Stimulated activated CD8-positive, alpha-beta memory T cell treated with anti-CD3 and anti-CD28 coated beads, Interleukin-15, amount 100 ng/mL, for 1 hour (primary cell): Measurements from ENCODE around the gene CDH13.

Experiments used
- DNase-seq: peaks from one replicate; pipeline ENCODE4 v3.0.0-alpha.2; 2020; ENCODE audit warnings: low read depth

The CDH13 gene

DNA sequence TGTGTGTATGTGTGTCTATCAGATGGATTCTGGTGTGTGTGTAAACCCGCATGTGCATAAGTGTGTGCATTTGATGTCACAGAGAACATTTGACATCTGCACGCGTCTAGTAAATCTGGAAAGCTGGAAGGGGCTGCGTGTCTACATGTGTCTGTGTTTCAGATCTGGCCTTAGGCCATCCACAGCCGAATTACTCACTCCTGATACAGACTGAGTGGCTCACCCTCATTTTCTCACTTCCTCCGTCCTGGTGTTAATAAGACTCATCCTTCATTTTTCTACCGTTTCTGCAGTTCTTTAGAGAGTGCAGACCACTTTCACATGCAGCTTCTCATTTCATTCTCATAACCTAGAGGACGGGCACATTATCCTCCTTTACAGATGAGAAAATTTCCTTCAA lies 491.6 kb downstream of the CDH13 start:
- no peak for DNase-seq

DNA sequence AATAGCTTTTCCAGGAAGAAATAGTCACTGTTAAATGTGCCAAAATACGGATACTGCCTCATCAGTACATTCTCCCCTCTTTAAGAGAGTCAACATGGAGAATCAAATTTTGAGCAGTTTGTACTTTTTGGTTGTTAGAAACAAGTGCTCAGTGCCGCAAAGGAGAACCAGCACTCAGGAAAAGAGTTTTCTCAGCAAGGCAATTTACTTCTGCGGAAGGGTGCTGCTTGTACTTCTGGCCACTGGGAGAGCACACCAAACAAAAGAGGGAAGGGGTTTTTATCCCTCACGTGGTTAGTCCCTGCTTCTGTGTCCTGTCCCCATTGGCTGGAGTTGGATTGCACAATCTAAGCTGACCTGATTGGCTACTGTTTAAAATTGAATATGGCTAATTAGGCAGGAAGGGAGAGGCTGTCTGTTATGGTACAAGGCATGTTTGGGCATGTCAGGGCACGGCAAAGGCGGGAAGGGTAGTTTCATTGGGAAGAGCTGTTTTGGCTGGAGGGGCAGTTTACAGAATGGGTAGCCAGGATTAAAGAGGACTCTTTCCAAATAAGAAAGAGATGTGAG lies 499.3 kb downstream of the CDH13 start:
- no peak for DNase-seq

DNA sequence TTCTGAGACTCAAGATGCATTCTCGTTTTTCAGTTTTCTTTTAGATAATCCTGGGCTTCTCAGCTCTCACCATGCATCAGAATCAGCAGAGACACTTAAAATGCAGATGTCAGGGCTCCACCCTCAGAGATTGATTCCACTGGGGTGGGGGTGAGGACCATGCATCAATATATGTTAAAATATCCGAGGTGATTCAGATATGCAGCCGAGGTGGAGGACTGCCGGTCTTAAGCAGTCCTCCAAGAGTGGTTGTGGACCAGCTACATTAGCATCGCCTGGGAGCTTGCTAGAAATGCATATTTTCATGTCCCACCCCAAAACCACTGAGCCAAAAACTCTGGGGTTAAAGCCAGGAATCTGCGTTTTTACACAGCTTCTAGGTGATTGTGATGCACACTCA lies 501.3 kb downstream of the CDH13 start:
- DNase-seq = no peak

DNA sequence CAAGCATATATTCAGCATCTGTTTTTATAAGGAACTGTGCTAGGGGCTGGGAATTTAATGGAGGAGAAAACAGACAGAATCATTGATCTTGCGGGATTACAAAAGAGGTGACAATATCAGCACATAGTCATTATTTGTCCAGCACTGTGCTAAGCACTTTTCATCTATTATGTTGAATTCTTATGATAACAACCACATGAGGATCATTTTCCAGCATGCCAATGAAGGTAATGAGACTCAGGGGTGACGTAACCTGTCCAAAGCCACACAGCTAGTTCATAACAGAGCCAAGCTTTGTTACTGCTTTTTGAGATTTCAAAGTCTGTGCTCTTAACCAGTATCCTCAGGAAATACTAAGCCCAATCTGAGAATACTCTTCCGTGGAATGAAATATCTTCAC lies 503.3 kb downstream of the CDH13 start:
- DNase-seq = no peak

DNA sequence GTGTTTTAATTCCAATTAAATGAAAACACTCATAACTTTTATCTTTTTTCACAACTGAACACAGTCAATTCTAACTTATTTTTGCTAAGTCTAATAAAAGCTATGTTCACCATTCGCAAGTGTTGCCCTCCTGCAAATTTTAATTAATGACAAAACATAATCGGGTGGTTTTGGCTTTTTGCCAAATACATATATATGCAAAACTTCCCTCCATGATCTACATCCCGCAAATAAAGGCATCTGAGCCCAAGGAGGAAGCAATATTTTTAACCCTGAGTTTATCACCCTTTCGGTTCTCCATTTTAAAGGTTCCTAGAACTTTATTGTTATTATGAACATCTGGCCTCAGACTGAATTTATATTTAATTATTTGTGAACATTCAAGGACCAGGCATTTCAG lies 507.9 kb downstream of the CDH13 start:
- no peak for DNase-seq

DNA sequence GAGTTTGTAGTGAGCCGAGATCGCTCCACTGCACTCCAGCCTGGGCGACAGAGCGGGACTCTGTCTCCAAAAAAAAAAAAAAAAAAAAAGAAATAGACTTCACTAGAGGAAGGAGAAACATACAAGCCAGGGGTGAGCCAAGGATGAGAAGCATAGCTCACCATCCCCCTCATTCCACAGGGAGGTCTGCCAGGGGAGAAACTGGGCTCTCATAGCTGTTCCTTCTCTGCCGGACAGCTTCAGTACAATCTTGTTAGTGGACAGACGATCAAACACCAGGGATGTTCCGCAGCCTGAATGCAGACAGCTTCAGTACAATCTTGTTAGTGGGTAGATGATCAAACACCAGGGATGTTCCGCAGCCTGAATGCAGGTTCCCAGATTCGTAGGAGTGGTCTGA lies 509.6 kb downstream of the CDH13 start:
- no peak for DNase-seq

DNA sequence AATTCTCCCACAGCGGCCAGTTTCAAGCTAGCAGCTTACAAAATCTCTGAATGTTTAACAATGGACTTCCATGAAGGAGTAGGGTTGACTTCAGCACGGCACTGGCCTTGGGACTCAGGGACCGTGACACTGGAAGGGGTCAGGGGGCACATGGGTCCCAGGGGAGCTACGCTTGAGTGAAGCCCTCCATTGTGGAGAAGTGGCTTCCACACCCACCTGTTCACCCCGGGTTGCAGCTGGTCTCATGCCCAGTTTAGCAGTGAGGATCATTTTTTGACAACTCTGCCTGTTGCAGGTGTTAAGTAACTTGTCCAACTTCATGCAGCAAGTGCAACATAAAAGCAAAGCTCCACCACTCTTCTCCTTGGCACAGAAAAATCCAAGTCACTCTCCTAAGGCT lies 510.2 kb downstream of the CDH13 start:
- no peak for DNase-seq

DNA sequence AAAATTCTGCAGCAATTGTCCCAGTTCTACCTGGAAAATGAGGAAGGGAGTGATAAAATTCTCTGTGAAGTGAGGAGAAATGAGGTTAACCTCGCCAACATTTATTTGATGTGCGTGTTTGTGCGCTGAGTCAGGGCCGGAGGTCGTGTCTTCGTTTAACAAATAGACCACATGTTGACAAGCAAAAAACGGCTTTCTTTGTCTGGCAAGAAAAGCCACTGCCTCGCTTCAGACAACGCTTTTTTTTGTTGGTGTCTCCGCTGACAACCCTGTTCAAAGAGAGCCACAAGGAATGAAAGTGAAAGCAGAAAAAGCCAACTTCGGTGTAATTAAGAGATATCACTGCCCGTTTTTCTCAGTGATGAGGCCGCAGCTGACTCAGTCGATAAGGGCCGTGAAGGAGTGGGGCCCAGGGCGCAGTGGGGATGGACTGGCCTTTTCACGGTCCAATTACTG lies 510.6 kb downstream of the CDH13 start:
- DNase-seq = no peak

DNA sequence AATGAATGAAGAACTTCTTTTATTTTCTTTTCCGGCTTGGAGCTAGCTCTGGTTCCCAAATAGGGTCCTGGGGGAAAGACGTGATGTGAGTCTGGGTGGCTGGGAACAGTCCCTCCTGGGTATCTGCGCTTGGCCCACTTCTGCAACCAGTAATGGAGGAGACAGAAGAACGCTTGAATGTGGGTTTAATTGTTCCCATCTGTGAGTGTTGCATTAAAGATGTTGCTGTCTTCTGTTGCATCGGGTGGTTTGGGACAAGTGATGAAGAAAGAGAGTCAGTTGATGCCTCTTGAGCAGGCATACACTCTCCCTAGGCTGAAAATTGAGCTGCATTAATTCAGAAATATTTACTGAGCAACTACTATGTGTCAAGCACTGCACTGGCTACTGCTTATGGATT lies 511.1 kb downstream of the CDH13 start:
- DNase-seq = no peak

DNA sequence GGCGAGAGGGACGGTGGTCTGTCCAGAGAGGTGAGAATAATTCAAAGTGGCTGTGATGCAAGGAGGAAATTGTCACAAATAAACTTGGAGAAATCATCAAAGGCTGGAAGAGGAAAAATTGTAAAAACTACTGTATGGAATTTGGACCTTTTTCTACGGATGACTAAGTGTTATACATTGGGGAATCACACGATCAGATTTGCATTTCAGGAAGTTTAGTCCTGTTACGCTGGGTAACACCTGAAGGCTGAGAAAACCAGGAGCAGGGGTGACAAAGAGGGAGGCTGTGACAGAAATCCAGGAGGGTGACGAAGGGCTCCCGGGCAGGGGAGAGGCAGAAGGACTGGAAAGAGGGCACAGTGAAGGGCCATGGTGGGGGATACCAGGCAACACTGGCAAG lies 511.7 kb downstream of the CDH13 start:
- DNase-seq = no peak

DNA sequence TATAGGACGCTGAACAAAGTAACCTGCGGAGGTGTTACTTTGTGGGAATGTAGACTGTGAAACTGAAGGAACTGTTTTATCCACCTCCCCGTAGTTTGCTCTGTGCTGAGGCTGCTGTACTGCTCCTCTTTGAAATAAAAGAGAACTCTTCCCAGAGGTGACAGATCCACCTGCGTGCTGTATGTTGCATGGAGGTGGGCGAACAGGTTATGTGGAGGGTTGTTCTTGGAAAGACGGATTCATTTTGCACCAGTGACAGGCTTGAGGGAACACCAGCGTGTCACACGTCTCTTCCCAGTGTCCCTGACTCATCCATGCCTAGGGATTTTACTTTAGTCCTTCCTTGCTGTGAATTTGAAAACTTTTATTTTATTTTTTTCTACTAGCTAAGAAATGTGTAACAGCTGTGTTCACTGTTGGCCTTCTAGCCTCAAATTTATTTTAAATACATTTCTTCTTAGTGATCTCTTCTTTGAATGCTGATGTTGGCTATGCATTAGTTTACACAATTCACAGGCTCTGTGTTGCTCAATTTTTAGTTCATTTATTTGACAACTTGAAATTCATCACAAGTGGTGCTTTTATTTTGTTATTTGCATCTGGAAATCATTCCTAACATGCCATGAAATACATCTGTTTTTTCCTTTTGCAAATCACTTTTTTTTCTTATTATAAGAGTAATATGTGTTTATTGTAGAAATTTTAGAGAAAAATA lies 512.4 kb downstream of the CDH13 start:
- DNase-seq = no peak

DNA sequence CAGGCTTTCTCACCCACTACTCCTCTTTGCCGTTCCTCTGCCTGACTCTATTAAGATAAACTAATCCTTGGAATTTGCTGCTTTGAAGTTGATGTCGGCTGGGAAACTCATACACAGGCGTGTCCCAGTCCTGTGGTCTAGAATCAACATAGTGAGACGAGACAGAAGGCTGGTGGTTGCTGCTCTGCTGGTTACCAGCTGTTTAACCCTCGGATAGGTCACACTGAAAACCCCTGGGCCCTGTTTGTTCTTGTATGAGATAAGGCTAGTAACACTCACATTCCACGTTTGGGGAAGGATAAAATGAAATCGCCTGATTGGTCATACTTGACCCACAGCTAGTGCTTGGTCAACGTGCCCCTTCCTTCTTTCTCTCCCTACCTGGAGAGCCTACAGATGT lies 517.0 kb downstream of the CDH13 start:
- DNase-seq = no peak

DNA sequence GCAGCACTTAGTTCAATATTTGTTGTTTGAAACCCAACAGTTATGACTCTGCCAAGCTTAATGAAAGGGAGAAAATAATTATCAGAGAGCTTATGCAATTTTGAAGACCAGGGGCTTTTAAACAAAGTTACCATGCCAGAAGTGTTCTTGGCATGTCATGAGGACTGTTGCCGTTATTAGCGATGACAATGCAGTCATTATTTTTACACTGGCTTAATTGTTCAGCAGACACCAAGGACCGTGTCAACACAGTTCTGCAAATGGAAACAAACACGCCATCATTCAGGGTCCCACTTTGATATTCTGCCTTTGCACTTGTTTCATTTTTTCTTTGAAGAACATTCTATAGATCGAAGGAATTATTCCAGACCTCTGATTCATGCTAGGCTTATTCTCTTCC lies 518.5 kb downstream of the CDH13 start:
- no peak for DNase-seq

DNA sequence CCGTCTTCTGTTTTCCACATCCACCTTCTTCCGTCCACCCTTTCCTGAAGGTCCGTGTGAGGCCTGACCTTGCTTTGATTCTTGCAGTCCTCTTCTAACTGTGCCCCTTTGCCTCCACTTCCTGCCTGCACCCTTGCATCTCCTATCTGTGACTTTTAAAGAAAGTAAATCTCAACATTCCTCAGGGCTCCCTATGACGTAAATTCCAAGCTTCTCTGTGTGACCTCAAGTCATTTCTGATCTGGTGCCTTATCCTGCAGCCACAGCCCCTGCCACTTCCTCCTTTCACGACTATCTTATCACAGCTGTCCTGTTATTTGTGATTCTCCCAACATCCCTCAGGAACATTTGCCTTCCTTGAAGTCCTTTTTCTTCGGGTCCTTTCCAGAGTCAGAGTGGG lies 520.5 kb downstream of the CDH13 start:
- no peak for DNase-seq

DNA sequence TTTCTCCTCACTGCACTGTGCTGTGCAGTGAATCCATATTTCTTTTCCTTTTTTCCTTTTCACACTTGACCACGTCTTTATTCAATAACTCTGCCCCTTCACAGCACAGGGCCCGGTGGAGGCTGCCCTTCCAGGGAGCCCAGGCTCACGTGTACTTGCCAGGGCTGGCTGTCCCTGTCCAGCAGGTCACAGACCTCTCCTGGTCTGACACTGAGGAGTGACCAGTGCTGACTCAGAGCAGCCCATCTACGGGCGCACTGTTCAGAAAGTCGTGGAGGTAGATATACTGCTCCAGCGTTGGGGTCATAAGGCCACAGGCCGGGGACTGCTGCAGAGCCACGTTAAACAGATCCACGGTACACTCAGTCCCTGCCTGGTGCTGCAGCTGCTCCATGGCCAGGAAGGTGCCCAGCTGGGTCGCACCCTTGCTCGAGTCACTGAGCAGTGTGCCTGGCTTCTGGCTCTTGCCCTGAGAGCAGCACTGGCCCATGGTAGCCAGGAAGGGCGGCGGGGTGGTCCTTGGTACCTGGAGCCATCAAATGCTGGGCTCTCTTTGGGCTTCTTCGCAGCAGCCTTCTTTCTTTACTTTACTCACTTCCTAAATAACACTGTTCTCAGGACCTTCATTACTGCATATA lies 531.7 kb downstream of the CDH13 start:
- DNase-seq = no peak

DNA sequence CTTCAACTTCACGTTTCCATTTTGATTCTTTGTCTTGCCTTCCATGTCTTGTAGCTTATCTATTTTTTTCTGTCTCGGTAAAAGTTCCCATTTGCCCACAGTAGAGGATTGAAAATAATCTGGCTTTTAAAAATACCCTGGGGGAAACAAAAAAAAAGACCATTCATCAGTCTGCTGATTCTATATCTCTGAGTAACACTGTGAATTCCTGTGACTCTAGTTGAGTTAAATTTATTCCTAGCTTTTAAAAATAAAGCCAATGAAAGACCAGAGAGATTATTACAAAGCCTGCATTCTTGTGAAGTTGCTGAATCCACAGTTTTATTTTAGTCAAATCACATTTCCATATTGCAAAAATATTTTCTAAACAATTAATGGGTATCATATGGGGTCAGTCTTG lies 532.3 kb downstream of the CDH13 start:
- no peak for DNase-seq

DNA sequence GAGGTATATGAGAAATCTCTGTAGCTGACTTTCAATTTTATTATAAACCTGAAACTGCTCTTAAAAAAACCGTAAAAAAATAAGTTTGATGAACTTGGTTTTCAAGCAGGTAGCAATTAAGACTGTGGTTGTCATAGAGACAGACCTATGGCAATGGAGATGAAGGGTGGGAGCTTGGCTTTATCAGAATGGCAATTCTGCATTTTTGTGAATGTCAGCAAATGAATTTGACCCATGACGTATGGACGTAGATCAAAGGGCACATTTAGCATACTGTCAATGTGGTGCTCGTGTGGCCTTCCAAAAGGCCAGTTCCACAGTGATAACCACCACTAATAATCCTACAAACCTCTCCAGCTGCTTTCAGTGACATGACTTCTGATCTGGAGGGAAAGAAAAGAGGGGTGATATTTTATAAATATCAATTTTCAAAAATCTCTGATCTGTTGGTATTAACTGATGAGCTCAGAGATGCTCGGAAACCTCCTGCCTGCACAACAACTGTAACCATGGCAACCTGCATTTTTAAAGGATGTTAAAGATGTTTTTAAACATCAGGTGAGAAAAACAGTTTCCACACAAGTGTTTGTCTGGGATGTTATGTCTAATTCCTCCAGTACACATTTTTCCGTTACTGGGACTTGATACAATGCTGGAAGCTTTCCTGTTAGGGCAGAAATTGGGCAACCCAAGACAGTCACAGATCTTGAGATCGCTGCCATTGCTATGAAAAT lies 533.7 kb downstream of the CDH13 start:
- DNase-seq = no peak

DNA sequence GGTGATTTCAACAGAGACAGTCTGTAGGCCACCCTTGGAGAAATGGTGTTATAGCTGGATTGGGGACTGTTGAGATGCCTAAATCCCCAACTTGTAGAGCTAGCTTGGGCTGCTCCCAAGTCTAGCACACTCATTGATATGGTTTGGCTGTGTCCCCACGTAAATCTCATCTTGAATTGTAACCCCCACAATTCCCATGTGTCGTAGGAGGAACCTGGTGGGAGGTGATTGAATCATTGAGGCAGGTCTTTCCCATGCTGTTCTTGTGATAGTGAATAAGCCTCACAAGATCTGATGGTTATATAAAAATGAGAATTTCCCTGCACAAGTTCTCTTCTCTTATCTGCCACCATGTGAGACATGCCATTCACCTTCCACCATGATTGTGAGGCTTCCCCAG lies 536.0 kb downstream of the CDH13 start:
- no peak for DNase-seq

DNA sequence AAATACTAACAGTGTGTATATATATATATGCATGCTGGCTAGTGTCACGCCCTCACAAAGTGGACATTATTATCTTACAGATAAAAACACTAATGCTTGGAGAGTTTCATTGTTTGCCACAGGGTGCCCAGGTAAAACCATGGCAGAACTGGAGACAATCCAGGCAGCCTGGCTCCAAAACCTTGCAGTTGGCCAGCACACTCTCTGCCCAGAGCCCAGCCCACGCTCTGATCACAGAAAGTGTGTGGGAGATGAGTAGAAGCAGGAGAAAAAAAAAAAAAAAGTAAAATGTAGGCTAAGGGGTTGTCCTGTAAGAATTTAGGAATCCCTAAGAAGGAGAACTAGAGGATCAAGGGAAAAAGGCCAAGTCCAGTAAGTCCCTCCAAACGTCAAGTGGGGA lies 538.0 kb downstream of the CDH13 start:
- DNase-seq = no peak

DNA sequence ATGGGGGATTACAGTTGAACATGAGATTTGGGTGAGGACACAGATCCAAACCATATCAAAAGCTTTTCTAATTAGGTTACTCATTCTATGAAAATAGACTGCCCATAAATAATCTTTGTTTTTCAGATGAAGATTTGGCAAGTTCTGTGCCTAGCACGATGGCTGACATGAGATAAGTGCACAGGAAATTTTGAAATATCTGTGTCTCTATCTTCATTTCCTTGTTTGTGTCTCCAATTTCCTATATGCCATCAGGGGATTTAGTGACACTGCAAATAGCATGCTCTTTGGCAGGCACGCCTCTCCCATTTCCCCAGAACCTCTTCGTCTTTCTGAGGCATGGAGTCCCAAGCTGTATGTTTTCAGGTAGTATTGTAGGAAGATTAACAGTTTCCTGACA lies 544.6 kb downstream of the CDH13 start:
- no peak for DNase-seq

DNA sequence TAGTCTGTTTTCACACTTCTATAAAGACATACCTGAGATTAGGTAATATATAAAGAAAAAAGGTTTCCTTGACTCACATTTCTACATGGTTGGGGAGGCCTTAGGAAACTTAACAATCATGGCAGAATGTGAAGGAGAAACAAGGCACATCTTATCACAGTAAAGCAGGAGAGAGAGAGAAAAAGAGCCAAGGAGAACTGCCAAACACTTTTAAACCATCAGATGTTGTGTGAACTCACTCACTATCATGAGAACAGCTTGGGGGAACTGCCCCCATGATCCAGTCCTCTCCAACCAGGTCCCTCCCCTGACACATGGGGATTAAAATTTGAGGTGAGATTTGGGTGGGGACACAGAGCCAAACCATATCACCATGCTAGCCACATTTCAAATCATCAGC lies 547.9 kb downstream of the CDH13 start:
- DNase-seq = no peak

DNA sequence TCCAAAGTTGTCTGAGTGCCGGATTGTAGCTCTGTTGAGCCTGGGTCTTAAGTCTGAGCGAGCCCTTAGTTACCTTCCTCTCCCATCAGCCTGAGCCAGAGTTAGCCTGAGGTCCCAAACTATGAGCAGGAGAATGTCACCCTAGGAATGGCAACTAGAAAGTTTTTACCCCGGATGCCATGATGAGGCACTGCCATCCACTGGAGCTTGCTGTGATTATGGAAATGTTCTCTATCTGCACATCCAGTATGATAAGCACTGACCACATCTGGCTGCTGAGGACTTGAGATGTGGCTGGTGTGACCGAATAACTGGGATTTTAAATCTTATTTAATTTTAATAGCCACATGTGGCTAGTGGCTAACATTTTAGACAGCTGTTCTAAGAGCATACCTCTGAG lies 550.0 kb downstream of the CDH13 start:
- no peak for DNase-seq

DNA sequence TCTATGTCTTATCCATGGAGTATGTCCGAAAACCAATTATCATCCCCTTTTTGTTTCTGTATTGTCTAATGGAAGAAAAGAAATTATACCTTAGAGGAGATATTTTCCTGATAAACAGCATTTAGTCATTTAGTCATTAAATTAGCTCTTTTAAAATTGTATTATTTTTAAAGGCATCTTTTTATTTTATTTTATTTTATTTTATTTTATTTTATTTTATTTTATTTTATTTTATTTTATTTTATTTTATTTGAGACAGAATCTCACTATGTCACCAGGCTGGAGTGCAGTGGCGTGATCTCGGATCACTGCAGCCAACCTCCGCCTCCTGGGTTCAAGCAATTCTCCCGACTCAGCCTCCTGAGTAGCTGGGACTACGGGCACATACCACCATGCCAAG lies 559.1 kb downstream of the CDH13 start:
- no peak for DNase-seq
